Endometrial microvascular endothelial cells (primary cell): ENCODE measurements around the gene FIGN. TPM values are rescaled to one million over a fixed set of nuclear protein-coding genes. Genes with fewer than 3 reads are reported as not detected.

Source experiments
- in situ Hi-C: cut with HindIII; loops from 2 replicates; pipeline ENCODE4 v1.10.0; 2017; ENCODE audit warnings: low sequenced_read_pairs, low pct_unique_long_range_greater_than_20kb; ENCODE audit errors: inconsistent ontology term
- total RNA-seq: library from RNA; depleted of rRNA; stranded (reverse); fragments of >200 nt; gene quantifications from one replicate; pipeline ENCODE4 v1.2.3, GENCODE V29; 2015; ENCODE audit errors: inconsistent ontology term

Gene FIGN, protein sequence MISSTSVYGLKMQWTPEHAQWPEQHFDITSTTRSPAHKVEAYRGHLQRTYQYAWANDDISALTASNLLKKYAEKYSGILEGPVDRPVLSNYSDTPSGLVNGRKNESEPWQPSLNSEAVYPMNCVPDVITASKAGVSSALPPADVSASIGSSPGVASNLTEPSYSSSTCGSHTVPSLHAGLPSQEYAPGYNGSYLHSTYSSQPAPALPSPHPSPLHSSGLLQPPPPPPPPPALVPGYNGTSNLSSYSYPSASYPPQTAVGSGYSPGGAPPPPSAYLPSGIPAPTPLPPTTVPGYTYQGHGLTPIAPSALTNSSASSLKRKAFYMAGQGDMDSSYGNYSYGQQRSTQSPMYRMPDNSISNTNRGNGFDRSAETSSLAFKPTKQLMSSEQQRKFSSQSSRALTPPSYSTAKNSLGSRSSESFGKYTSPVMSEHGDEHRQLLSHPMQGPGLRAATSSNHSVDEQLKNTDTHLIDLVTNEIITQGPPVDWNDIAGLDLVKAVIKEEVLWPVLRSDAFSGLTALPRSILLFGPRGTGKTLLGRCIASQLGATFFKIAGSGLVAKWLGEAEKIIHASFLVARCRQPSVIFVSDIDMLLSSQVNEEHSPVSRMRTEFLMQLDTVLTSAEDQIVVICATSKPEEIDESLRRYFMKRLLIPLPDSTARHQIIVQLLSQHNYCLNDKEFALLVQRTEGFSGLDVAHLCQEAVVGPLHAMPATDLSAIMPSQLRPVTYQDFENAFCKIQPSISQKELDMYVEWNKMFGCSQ
- 1.7 TPM for total RNA-seq

DNA sequence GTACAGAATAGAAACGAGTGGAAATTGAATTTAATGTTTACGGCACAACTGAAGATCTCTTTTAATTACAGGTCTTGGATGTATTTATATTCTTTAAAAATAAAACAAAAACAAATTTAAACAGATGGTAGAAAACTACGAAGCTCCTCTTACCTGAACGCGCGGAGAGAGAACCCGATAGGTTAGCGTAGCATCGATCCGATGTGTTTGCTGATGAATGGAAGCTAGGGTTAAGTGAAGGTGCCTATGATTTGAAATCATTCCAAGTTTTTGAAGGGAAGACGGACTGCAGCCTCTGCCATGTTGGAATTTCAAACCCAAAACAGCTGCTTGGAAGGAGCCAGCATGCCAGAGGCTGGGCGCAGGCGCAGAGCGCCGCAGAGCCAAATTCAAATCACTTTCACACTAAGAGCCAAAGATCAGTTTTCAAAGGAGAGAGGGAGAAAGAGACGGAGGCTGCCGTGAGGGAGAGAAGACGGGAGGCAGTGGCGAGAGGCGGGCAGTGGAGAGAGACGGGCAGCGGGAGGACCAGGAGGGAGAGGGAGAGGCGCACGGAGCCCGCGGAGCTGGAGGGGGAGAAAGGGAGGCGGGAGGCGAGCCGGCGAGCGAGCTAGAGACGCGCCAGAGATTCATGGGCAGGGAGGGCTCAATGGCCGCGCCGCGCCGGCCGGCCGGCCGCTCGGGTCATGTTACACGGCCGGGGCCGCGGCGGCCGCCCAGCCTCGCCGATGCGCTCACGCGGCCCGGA is at the start of gene FIGN:
Gene FIGN (minus strand): TSS at position 324 of the 748 bp plus-strand sequence. CDS start 1,081 bp downstream, outside the sequence.
- in situ Hi-C loops: no loop called here

DNA sequence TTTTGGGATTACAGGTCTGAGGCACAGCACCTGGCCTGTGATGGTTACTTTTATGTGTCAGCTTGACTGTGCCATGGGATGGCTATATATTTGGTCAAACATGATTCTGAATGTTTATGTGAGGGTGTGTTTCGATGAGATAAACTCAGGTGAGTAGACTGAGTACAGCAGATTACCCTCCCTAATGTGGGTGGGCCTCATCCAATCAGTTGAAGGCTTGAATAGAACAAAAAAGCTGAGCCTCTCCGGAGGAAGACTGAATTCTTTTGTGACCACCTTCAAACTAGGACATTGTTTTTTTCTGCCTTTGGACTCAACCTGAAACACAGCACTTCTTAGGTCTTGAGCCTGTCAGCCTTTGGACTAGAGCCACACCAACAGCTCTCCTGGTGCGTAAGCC is 49.4 kb upstream of the FIGN start:
- in situ Hi-C loops: no loop called here

DNA sequence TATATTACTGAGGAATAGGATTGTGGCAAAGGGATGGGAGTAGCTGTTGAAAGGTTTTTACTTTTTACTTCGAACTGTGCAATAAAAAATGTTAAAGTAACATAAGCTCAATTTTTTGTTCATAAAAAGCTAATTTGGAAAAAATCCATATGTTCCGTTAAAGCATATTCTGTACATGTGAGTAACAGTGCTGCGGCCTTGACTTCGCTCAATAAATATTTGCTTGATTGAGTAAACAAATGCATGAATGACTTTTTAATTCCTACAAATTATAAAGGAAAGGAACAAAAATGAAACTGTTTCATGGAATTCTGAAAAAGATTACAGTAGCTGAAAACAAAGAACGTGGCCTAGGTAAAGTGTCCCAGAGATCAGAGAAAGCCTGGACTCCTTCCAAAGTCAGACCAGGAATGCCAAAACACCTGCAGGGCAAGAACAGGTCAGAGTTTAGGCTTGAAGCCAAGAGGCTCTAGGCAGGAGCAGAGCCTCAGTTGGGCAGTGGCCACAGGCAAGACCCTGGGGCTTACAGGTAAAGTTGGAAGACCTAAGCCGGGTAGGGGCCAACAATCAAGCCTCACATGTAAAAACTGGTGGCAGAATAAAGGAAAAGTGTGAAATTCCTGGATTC is 44.3 kb upstream of the FIGN start:
- in situ Hi-C loops: no loop called here

DNA sequence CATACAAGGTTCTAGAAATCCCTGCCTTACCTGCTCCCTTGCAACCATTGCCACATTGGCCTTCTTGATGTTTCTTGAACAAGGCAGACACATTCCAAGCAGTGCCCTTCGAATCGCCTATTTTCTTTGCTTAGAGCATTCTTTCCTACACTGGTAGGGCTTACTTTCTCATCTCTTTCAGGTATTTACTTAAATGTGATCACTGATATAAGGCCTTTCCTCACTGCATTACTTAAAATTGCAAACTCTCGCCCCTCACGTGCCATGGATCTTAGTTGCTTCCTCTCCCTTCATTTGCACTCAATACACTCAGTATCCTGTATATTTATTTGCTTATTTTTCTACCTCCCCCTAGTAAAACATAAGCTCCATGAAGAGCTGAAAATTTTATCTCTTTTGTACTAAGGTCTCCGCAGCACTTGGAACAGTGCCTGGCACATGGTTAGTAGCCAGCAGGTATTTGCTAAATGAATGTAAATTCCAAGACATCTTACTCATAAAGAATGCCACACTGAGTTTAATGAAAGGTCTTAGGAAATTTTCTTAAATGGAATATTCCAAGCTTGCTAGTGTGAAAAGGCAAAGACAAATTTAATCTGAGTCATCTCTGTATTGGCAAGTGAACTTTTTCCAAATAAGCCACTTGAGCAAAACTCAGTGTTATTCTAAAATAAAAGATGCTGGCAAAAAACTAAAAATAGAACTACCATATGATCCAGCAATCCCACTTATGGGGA is 42.4 kb upstream of the FIGN start:
- in situ Hi-C loops: no loop called here

DNA sequence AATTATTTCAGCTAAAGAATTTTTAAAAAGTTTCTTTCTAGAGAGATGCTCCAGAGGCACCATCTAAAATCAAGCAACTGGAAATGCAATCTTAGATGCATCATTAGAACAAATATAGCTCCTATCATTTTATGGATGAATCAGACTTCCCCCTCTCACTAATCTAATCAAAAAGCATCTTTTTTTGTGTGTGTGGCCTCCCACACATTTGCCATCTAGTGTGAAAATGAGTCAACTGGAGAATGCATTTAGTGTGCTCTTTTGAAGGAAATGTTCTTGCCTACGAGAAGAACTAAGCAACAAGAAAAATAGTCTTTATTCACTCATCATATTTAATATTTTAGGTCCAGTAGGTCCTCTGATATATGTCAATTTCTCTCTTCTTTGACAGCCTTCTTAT is 39.5 kb upstream of the FIGN start:
- in situ Hi-C loops: no loop called here

DNA sequence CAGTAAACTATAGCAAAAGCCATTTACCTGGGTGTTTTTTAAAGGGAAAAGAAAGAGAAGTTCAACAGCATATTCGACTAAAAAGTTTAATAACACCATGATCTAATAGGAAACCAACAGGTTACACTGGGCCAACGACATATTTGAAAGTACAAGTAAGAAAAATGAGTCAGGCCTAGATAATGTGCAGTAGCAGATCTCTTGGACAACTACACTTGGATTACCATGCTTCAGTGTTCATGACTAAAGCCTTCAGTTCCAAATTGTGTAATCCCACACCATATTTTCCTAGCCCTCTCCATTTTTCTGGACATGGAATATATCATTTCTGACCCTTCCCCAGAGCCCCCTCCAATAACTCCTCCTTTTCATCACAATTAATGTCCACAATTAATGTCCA is 39.1 kb upstream of the FIGN start:
- in situ Hi-C loops: no loop called here

DNA sequence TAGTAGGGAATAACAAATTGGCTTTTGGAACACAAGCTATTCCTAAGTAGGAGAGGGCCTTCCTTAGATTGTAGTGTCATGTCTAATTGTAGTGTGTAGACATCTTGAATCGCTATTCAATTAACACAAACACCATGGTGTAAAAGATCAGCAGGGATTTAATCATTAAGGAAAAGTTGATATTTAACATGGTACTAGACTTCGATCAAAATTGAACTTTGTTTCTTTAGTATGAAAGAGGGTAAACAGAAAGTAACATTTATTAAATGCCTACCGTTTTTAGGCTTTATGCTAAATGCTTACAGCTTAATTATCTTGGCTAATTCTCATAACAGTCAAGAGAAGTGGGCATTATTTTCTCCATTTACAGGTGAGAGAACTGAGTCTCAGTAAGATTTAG is 37.5 kb upstream of the FIGN start:
- in situ Hi-C loops: no loop called here

DNA sequence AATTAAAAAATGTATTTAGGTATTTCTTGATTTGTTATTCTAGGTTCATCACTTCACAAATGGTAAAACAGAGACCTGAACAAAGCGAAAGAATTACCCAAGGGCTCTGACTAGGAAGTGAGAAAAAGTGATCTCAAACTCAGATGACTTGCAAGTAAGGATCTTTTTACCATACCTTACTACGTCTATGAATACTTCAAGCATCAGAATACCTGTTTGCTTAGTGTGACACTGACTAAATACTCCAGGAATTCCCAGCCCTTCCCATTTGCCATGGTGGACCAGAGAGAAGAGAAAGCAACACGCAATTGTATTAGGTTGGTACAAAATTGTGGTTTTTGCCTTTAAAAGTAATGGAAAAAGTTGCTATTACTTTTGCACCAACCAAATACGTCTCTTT is 35.8 kb upstream of the FIGN start:
- in situ Hi-C loops: no loop called here

DNA sequence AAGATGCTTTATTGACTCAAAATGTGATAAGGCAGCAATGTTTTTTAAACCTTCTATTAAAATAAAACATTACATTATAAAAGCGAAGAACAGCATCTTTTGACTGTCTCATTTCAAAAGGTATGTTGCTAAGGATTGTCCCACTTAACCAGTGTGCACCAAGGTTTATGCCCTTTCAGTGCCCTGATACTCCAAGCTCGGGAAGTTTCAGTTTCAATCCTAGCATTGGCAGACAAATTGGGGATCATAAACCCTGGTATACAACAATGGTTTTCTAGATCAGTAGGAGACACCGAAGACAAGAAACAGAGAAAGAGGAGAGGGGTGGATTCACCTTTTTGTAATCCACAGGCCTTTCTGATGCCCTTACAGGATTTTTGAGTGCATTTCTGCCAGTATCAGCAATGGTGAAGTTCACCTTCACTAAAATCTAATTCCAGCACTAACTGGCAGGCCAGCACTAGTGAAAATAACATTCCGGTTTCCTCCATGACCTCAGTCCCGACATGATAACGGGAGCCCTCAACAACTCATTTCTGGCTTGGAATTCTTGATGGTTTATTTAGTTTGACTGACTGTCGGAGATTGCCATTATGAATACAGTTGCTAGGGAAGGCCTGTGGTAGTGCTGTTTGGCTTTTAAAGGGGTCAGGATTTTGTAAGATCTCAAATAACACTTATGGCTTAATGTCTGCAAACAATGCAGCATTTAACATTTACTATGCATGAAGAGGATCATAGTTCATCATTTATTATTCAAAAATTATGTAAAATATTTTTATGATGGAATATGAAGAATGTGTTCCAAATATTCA is 33.3 kb upstream of the FIGN start:
- in situ Hi-C loops: no loop called here

DNA sequence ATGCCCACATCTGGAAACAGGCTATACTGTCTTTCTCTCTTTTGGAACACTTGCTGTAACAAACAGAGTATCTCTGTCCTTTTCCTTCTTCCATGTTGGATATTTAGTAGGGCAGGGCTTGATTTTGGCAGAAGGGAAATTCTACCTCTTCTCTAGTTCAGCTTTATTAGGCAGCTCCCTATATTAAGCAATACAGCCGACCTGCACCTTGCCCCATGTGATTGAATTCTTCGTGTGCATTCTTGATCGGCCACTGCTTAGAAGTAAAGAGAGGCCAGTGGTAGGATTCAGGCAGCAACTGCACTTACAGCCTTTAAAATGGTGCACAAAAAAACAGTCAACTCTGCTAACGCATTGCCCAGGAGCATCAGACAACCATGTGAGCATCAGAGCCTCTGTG is 31.3 kb upstream of the FIGN start:
- in situ Hi-C loops: no loop called here

DNA sequence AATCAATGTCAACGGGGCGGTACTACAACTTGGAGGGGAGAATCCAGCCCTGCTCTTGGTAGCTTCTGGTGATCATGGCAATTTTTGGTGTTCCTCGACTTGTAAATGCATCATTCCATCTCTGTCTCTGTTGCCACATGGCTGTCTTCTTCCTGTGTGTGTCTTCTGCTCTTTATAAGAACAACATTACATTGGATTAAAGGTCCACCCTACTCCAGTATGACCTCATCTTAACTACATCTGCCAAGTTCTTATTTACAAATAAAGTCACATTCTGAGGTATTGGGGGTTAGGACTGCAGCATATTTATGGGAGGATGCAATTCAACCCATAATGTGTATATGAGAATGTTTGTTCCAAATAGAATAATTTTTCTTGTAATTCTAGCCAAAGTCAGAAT is 28.8 kb upstream of the FIGN start:
- in situ Hi-C loops: no loop called here

DNA sequence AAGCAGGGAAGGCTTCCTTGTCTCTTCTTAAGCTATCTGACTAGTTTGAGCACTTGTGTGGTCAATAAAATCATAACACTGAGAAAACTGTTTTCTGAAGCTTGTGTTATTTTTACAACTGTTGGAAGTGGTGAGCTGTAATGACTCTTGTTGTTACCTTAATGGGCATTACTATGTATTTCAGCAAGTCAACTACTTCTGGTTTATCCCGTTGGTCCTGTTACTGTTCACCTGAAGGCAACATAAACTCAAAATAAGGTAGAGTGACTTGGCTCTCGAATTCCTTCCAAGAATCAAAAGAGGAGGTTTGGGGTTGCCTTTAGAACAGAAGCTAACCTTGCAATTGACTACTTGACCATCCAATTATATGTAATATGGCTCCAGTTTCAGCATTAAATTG is 23.2 kb upstream of the FIGN start:
- in situ Hi-C loops: no loop called here

DNA sequence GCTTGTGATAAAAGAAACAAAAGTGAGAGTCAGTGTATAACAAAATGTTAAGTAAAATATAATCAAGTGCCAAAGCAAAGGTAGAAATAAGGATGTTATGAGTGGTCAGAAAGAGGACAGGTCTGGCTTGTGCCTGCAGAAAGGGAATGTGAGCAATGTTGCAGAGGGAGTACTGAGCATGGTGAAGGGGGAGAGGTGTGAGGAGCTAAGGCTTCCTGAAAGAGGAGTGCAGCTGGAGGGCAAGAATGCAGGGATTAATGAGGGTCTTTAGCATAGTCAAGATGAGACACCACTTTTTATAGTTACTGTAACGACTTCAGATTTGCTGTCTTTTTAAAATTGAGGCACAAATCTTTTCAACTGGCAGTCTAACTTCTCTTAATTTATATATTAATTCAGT is 22.0 kb upstream of the FIGN start:
- in situ Hi-C loops: no loop called here

DNA sequence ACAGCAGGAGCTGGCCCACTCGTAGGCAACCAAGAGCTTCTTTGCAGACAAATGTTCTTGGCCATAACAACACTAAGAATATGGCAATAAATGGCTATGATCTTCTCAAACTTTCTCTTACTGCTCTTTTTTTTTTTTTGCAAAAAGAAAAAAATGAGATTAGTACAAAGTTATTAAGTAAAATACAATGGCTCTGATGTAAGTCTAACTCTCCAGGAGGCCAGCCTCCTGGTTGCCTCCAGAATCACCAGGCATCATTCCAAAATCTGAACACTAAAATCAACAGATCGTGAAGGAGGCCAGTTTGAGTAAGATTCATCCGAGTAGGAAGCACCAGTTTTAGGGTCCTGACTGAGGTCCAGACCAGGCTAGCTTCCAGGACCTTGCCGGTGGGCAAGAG is 20.8 kb upstream of the FIGN start:
- in situ Hi-C loops: no loop called here

DNA sequence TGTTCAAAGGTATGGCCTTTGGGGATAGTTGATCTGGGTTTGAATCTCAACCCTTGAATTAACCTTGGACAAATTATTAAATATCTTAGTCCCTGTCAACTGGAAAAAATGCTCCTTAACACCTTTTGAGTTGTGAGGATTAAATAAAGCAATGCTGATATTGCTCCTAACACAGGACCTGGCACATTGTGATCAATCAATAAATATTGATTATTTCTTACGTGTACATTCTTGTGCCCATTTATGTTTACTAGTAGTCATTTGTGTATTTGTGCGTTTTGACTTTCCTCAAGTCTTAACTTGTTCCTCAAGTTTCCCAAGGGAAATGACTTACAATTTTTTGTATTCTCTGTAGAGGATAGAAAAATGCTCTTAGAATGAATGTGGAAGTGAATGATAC is 19.6 kb upstream of the FIGN start:
- in situ Hi-C loops: no loop called here

DNA sequence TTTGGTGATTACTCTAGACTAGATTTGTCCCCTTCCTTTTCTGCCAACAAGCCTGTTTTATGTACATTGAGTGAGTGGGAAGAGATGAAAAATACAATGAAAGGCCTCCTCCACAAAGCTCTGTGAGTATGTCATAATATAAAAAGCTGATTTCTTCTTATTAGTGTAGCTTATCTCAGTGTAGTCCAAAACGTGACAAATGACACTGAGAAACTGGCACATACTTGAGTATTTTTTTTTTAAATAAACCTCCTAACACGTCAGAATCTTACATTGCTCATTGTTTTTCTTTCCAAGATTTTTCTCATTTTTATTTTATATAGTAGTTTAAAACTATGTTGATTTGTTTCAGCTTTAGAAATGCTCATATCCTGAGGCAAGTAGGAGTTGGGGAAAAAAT is 17.9 kb upstream of the FIGN start:
- in situ Hi-C loops: no loop called here

DNA sequence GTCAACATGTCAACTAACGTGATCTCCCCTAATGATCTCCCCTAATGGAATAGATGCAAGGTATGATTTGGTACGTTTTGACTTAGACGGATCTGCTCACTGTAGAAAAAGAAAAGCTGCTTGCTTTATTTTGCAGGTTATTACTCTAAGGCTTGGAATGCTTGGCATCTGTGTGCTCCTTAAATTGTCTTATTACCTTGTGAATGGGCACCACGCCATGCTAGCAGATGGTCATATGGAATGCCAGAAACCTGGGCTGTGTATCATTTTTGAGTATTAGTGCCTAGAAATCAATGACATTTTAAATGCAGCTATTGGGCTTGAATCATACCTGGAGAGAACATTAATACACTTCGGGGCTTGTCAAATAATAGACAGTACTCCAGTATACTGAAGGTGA is 16.5 kb upstream of the FIGN start:
- in situ Hi-C loops: no loop called here

DNA sequence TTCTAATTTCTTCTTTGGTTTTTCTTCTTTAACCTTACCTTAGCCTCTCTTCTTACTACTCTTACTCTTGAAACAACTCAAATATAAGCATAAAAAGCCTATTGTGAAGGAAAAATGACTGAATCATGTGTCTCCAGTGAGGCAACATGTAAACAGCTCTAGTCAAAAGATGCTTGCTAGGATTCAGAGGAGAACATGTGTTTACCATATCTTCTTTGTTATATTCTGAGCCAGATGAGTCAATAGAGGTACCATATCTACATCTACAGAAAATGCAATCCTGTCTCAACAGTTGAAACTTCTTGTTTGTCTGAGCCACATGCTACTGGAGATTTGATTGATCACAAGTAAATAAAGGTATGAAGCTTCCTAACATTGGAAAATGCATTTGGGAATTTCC is 15.9 kb upstream of the FIGN start:
- in situ Hi-C loops: no loop called here
